T-cell (primary cell): ENCODE results near the gene TBC1D10A. TPM values are rescaled to one million over a fixed set of nuclear protein-coding genes. Genes with fewer than 3 reads are reported as not detected.

ENCODE experiments used
- ATAC-seq, 4 experiments: fragments of 200-7000 bp in 3 of 4; fragments of 150-1000 bp in 1 of 4; cut with Tn5 transposase; replicated peaks in 1 of 4; 1 replicate in 3 of 4; 2 replicates in 1 of 4; pipeline ENCODE4 v1.10.0; 2021; ENCODE audit warnings: moderate library complexity in 3 of 4, mild to moderate bottlenecking in 2 of 4, moderate number of reproducible peaks in 1 of 4
- CTCF ChIA-PET, 2 donors: fragments of 300-600 bp; sonication (Branson Sonifier 250); formaldehyde crosslinking; loops; one replicate each; lab custom pipeline; 2022; ENCODE audit warnings: antibody characterized with exemption in 2 of 2; lab: Charles Lee
- POLR2A ChIA-PET, 2 donors: fragments of 300-600 bp; sonication (Branson Sonifier 250); formaldehyde crosslinking; loops; one replicate each; lab custom pipeline; 2022; ENCODE audit warnings: antibody characterized with exemption in 2 of 2; lab: Charles Lee
- DNase-seq, 35 experiments: peaks; one replicate each; pipeline versions ENCODE4 v3.0.0 to v3.0.0-alpha.2; 2013 to 2023
- H3K27ac ChIP-seq: one replicate; pipeline ENCODE4 v1.5.1; 2013; ENCODE audit warnings: low read length
- H3K27me3 ChIP-seq, 2 experiments: replicated peaks in 1 of 2; 1 replicate in 1 of 2; 2 replicates in 1 of 2; pipeline versions ENCODE4 v1.6.1 to v1.7.0; 2013; ENCODE audit warnings: low read length in 1 of 2, mixed read lengths in 1 of 2; ENCODE audit not compliant: control insufficient read depth in 2 of 2, insufficient read depth in 2 of 2; ENCODE audit errors: extremely low read depth in 1 of 2
- H3K36me3 ChIP-seq, 2 donors: 1 replicate in 1 of 2; 2 replicates in 1 of 2; pipeline versions ENCODE4 v1.6.1 to v1.7.0; 2013; ENCODE audit warnings: low read length in 1 of 2; ENCODE audit not compliant: control insufficient read depth in 2 of 2, insufficient read depth in 1 of 2; ENCODE audit errors: extremely low read depth in 1 of 2
- H3K4me1 ChIP-seq, 2 experiments: 1 replicate in 1 of 2; 2 replicates in 1 of 2; pipeline versions ENCODE4 v1.6.1 to v1.7.0; 2013; ENCODE audit warnings: low read length in 2 of 2, mixed read lengths in 1 of 2; ENCODE audit not compliant: insufficient read depth in 2 of 2, control insufficient read depth in 1 of 2; ENCODE audit errors: extremely low read depth in 1 of 2
- H3K4me3 ChIP-seq, 2 donors: 1 replicate in 1 of 2; 2 replicates in 1 of 2; pipeline versions ENCODE4 v1.5.1 to v1.7.0; 2013; ENCODE audit warnings: mild to moderate bottlenecking in 2 of 2, low read length in 1 of 2, moderate library complexity in 1 of 2; ENCODE audit not compliant: control insufficient read depth in 1 of 2; ENCODE audit errors: extremely low read depth in 1 of 2
- H3K9me3 ChIP-seq: 2 replicates; pipeline ENCODE4 v1.7.0; 2013
- H3K27ac Mint-ChIP-seq, 2 donors: one replicate each; pipeline ENCODE4 v1.8.0; 2020 to 2021; ENCODE audit warnings: mild to moderate bottlenecking in 2 of 2, mixed read lengths in 2 of 2
- H3K27me3 Mint-ChIP-seq, 2 donors: one replicate each; pipeline ENCODE4 v1.8.0; 2021 to 2022; ENCODE audit warnings: mixed read lengths in 2 of 2
- H3K36me3 Mint-ChIP-seq: one replicate; pipeline ENCODE4 v1.8.0; 2021; ENCODE audit warnings: mixed read lengths
- H3K4me1 Mint-ChIP-seq, 3 donors: one replicate each; pipeline ENCODE4 v1.8.0; 2020 to 2022; ENCODE audit warnings: mixed read lengths in 3 of 3, mild to moderate bottlenecking in 1 of 3
- H3K4me3 Mint-ChIP-seq, 3 donors: one replicate each; pipeline ENCODE4 v1.8.0; 2020 to 2022; ENCODE audit warnings: mild to moderate bottlenecking in 3 of 3, mixed read lengths in 3 of 3, moderate library complexity in 3 of 3
- H3K9me3 Mint-ChIP-seq, 3 donors: one replicate each; pipeline ENCODE4 v1.8.0; 2020 to 2022; ENCODE audit warnings: mixed read lengths in 3 of 3
- WGBS: methylation state at CpG from one replicate; pipeline ENCODE4 v1.1.5; 2013; ENCODE audit warnings: missing lambda C conversion rate; ENCODE audit not compliant: insufficient coverage; 5-methylcytosine and 5-hydroxymethylcytosine counted together
- total RNA-seq, 35 experiments: library from RNA in 6 of 35; stranded (reverse) in 6 of 35; fragments of 120-200 nt in 1 of 35; gene quantifications; one replicate each; pipeline versions ENCODE4 v1.2.1 to v1.2.4 and lab custom pipeline; 2013 to 2026

Gene TBC1D10A
- total RNA-seq, 5 donors from 2014 or later (not counting 1 experiment from before 2014, with no cell fraction given): 56.2 to 84.3 (median 82.3) TPM

GRCh38 chr22:30358541-30358940 lies 31.8 kb upstream of the TBC1D10A start:
- H3K27ac ChIP-seq: no peak overlapping the region
- Mint-ChIP-seq H3K9me3 (no peaks in the 10 kb centered on the region), H3K36me3 (peaks cover 10% of the 10 kb centered on the region), H3K27ac (no peak overlapping the region), H3K27me3 (peaks cover 0 to 2% of the 10 kb centered on the region in 2 donors), H3K4me3 (peak overlapping the region in 2 of 3 donors; percentile 73 to 96), H3K4me1 (peaks cover 36 to 54% (median 38%) of the 10 kb centered on the region in 3 donors)
- ATAC-seq: no peak
- ChIA-PET POLR2A (no interaction called here), CTCF (no interaction called here)
- peaks cover 0 to 10% of the 10 kb centered on the region in 2 donors for H3K36me3 ChIP-seq
- WGBS: 91% methylated on average over 5 of the region's 6 CpGs
- no peak overlapping the region for H3K4me3 ChIP-seq
- no peak for DNase-seq
- H3K27me3 ChIP-seq: peaks cover 0 to 3% of the 10 kb centered on the region in 2 experiments
- peaks cover 15 to 40% of the 10 kb centered on the region in 2 experiments for H3K4me1 ChIP-seq
- no peaks in the 10 kb centered on the region for H3K9me3 ChIP-seq

DNA sequence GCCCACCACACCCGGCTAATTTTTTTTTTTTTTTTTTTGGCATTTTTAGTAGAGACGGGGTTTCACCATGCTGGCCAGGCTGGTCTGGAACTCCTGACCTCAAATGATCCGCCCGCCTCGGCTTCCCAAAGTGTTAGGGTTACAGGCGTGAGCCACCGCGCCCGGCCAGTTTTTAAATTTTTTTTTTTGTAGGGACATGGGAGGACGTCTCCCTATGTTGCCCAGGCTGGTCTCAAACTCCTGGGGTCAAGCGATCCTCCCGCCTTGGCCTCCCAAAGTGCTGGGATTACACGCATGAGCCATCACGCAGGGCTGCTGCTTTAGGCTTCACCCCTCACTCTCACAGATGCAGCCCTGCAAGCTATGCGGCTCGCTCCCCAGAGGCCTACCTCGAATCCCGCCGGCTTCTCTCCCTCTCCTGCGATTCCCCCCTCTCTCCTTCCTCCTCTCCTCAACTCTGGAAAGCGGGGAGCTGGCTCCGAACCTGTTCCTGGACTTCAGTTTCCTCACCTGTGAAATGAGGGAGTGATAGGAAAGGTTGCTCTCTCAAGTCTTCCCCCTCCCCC lies 31.0 kb upstream of the TBC1D10A start:
- Histone ChIP-seq H3K4me3 (no peak overlapping the region), H3K36me3 (peaks cover 0 to 13% of the 10 kb centered on the region in 2 donors), H3K9me3 (no peaks in the 10 kb centered on the region), H3K27ac (no peak overlapping the region), H3K27me3 (peaks cover 0 to 3% of the 10 kb centered on the region in 2 experiments), H3K4me1 (peaks cover 15 to 46% of the 10 kb centered on the region in 2 experiments)
- Mint-ChIP-seq H3K27ac (peak overlapping the region; percentile 55 to 76), H3K27me3 (peaks cover 0 to 2% of the 10 kb centered on the region in 2 donors), H3K36me3 (peaks cover 12% of the 10 kb centered on the region), H3K4me1 (peaks cover 43 to 56% (median 44%) of the 10 kb centered on the region in 3 donors), H3K4me3 (peak overlapping the region; percentile 92 to 96 (median 95)), H3K9me3 (no peaks in the 10 kb centered on the region)
- ChIA-PET CTCF (no interaction called here), POLR2A (interaction anchor here in 1 of 2 donors (0.6 kb wide), 1 partner anchor 31 kb away, joined by 4 read pairs; the partner anchor contains the start of gene TBC1D10A)
- no peak for DNase-seq
- WGBS: 89% methylated on average over 5 of the region's 22 CpGs
- ATAC-seq: no peak

GRCh38 chr22:30357236-30357570 lies 30.5 kb upstream of the TBC1D10A start:
- Histone ChIP-seq H3K4me3 (peak overlapping the region; percentile 79 to 97), H3K9me3 (no peaks in the 10 kb centered on the region), H3K4me1 (peaks cover 15 to 50% of the 10 kb centered on the region in 2 experiments), H3K36me3 (peaks cover 4 to 19% of the 10 kb centered on the region in 2 donors), H3K27me3 (peaks cover 0 to 3% of the 10 kb centered on the region in 2 experiments), H3K27ac (peak overlapping the region; percentile 87)
- POLR2A ChIA-PET: interaction anchor here (0.6 to 1.2 kb wide), 4 partner anchors 30 to 69 kb away, joined by 3 to 5 read pairs (median 4); partner anchors contain the start of genes CASTOR1 (in 2 of the 2) and TBC1D10A (in 1 of the 2)
- Mint-ChIP-seq H3K4me3 (peak overlapping the region; percentile 92 to 96 (median 95)), H3K27ac (peak overlapping the region; percentile 87 to 92), H3K27me3 (peaks cover 0 to 2% of the 10 kb centered on the region in 2 donors), H3K36me3 (peaks cover 18% of the 10 kb centered on the region), H3K9me3 (no peaks in the 10 kb centered on the region), H3K4me1 (peaks cover 49 to 51% (median 49%) of the 10 kb centered on the region in 3 donors)
- 14% methylated on average over 9 of the region's 9 CpGs for WGBS
- DNase-seq: peak in 24 of 35 experiments; percentile 11 to 54 (median 34)
- CTCF ChIA-PET: interaction anchor here in 1 of 2 donors (1.0 to 1.8 kb wide), 4 partner anchors 31 to 69 kb away, joined by 4 to 12 read pairs (median 8); partner anchors contain the start of gene TBC1D10A
- ATAC-seq: no peak

- DNase-seq (peak; percentile 69 to 94 (median 84)), ATAC-seq (peak; percentile 88 to 93 (median 92))
- ChIA-PET POLR2A (interaction anchor here (0.6 to 1.2 kb wide), 4 partner anchors 30 to 68 kb away, joined by 3 to 5 read pairs (median 4); partner anchors contain the start of genes CASTOR1 (in 2 of the 2) and TBC1D10A (in 1 of the 2)), CTCF (interaction anchor here in 1 of 2 donors (0.6 to 1.8 kb wide), 6 partner anchors 28 to 595 kb away, joined by 3 to 12 read pairs (median 6); partner anchors contain the start of gene TBC1D10A)
- Histone ChIP-seq H3K4me3 (peak within 1 kb of the TSS; percentile 79 to 97), H3K9me3 (no peaks in the 10 kb centered on the region), H3K27ac (peak within 1 kb of the TSS; percentile 87), H3K36me3 (peaks cover 5 to 24% of the 10 kb centered on the region in 2 donors), H3K4me1 (peaks cover 15 to 55% of the 10 kb centered on the region in 2 experiments), H3K27me3 (peaks cover 0 to 3% of the 10 kb centered on the region in 2 experiments)
- under 1% methylated on average over 84 of the region's 91 CpGs for WGBS
- peak within 1 kb of the TSS; percentile 87 to 92 for H3K27ac Mint-ChIP-seq
- H3K4me3 Mint-ChIP-seq: peak within 1 kb of the TSS; percentile 92 to 96 (median 95)
- H3K27me3 Mint-ChIP-seq: peaks cover 0 to 2% of the 10 kb centered on the region in 2 donors
- peaks cover 23% of the 10 kb centered on the region for H3K36me3 Mint-ChIP-seq
- peaks cover 51 to 55% (median 54%) of the 10 kb centered on the region in 3 donors for H3K4me1 Mint-ChIP-seq
- H3K9me3 Mint-ChIP-seq: no peaks in the 10 kb centered on the region
Observed at GRCh38 chr22:30356449-30357235, 29.9 kb upstream of the TBC1D10A start, which contains the start of the genes CCDC157 and SF3A1. Gene CCDC157, plus strand, starts transcription at chr22:30357007. Its CDS starts 8,994 bp downstream, at chr22:30366001. Gene SF3A1, minus strand, starts transcription at chr22:30356894. Its CDS starts 102 bp downstream, at chr22:30356792.

DNA sequence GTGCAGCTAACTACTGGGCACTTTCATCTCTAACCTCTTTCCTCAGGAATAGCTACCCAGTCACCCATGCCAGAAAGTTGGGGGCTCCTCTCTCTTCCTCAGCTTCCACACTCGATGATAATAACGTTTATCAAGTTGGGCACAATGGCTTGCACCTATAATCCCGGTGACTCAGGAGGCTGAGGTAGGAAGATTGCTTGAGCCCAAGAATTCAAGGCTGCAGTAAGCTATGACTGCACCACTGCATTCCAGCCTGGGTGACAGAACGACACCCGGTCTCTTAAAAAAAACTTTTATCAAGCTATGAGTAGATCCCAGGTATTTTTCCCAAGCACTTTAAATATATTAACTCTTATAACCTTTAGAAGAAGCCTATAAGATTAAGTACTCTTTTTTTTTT lies 27.9 kb upstream of the TBC1D10A start:
- DNase-seq: no peak
- H3K36me3 Mint-ChIP-seq: peaks cover 35% of the 10 kb centered on the region

More for the DNA sequence above, 27.9 kb upstream of the TBC1D10A start:
- no peaks in the 10 kb centered on the region for H3K9me3 Mint-ChIP-seq
- peak overlapping the region; percentile 65 to 78 for H3K27ac Mint-ChIP-seq
- H3K27me3 ChIP-seq: peaks cover 0 to 3% of the 10 kb centered on the region in 2 experiments
- peaks cover 15 to 63% of the 10 kb centered on the region in 2 experiments for H3K4me1 ChIP-seq
- CTCF ChIA-PET: interaction anchor here (0.7 to 1.0 kb wide), 3 partner anchors 46 to 67 kb away, joined by 3 to 4 read pairs (median 3); partner anchors contain the start of gene CASTOR1 (in 1 of the 2)
- peak overlapping the region; percentile 19 for H3K27ac ChIP-seq
- POLR2A ChIA-PET: interaction anchor here in 1 of 2 donors (0.8 kb wide), 1 partner anchor 28 kb away, joined by 6 read pairs; the partner anchor contains the start of gene TBC1D10A
- peaks cover 0 to 2% of the 10 kb centered on the region in 2 donors for H3K27me3 Mint-ChIP-seq
- ATAC-seq: no peak
- peaks cover 9 to 41% of the 10 kb centered on the region in 2 donors for H3K36me3 ChIP-seq
- peak overlapping the region; percentile 92 to 96 (median 95) for H3K4me3 Mint-ChIP-seq
- peaks cover 66 to 72% (median 70%) of the 10 kb centered on the region in 3 donors for H3K4me1 Mint-ChIP-seq
- H3K4me3 ChIP-seq: no peak overlapping the region
- H3K9me3 ChIP-seq: no peaks in the 10 kb centered on the region
- WGBS: 83% methylated on average over 3 of the region's 5 CpGs
